Spinal cord (tissue), 10 donors: Measurements from ENCODE around the gene MMAA. TPM values are rescaled to one million over a fixed set of nuclear protein-coding genes. Genes with fewer than 3 reads are reported as not detected.
A peak's percentile ranks its signal among the peaks of the same experiment; 100 is the strongest.
"Not testable (repeated sequence)": the region's sequence is repeated elsewhere in the genome, so short reads cannot be mapped to it uniquely, and the experiment has no call there.

Experiments
- DNase-seq, 6 donors: peaks; one replicate each; pipeline versions ENCODE4 v3.0.0 to v3.0.0-alpha.2; 2013 to 2015; ENCODE audit warnings: low spot score in 6 of 6, low read depth in 4 of 6
- H3K27ac ChIP-seq: one replicate; pipeline ENCODE4 v1.5.1; 2013; ENCODE audit warnings: low read depth, low read length, control low read depth
- H3K27me3 ChIP-seq: one replicate; pipeline ENCODE4 v1.6.1; 2013; ENCODE audit warnings: low read length; ENCODE audit not compliant: control insufficient read depth, insufficient read depth
- H3K36me3 ChIP-seq: one replicate; pipeline ENCODE4 v1.6.1; 2013; ENCODE audit warnings: low read length; ENCODE audit not compliant: control insufficient read depth, insufficient read depth
- H3K4me1 ChIP-seq: one replicate; pipeline ENCODE4 v1.6.1; 2013; ENCODE audit warnings: low read length; ENCODE audit not compliant: control insufficient read depth, insufficient read depth
- H3K4me3 ChIP-seq: one replicate; pipeline ENCODE4 v1.5.1; 2013; ENCODE audit warnings: low read depth, low read length, control low read depth
- H3K9me3 ChIP-seq: one replicate; pipeline ENCODE4 v1.6.1; 2013; ENCODE audit warnings: low read length; ENCODE audit not compliant: control insufficient read depth, insufficient read depth
- WGBS: methylation state at CpG from one replicate; pipeline ENCODE4 v1.1.5; 2013; ENCODE audit warnings: missing lambda C conversion rate; ENCODE audit not compliant: insufficient coverage; 5-methylcytosine and 5-hydroxymethylcytosine counted together
- polyA plus RNA-seq, 2 donors: library from polyadenylated mRNA; unstranded; fragments of 120-200 nt; gene quantifications; one replicate each; pipeline ENCODE4 v1.2.1, GENCODE V29; 2013; ENCODE audit not compliant: insufficient read length in 2 of 2
- total RNA-seq, 2 donors: library from RNA; depleted of rRNA in 1 of 2; stranded (reverse); fragments of 120-200 nt in 1 of 2; fragments of >200 nt in 1 of 2; gene quantifications; one replicate each; pipeline versions ENCODE4 v1.2.3 to v1.2.4, GENCODE V29; 2013 to 2014
- donor health status: healthy.

The MMAA gene
- total and polyA plus RNA-seq, 4 donors = 6.1 to 9.4 (median 9.1) TPM

DNA sequence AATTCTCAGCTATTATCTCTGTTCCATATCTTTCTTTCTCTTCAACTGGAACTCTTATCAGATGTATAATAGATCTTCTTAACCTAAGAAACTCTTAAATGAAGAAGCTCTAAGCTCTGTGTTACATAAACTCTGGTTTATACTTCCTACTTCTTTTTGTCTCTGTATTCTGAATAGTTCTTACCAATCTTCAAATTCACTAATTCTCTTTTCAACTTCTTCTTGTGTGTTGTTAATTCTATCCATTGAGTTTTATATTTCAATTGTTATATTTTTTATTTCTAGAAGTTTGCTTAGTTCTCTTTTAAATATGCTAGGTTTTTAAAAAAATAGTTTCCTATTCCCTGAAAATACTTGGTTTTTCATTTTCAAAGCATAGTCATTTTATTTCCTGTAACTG lies 13.2 kb upstream of the MMAA start:
- H3K27me3 ChIP-seq = no peaks in the 10 kb centered on the region
- H3K36me3 ChIP-seq = no peaks in the 10 kb centered on the region
- H3K4me3 ChIP-seq = no peak overlapping the region
- peaks cover 3% of the 10 kb centered on the region for H3K4me1 ChIP-seq
- no peak for DNase-seq
- no peak overlapping the region for H3K27ac ChIP-seq
- no peaks in the 10 kb centered on the region for H3K9me3 ChIP-seq

DNA sequence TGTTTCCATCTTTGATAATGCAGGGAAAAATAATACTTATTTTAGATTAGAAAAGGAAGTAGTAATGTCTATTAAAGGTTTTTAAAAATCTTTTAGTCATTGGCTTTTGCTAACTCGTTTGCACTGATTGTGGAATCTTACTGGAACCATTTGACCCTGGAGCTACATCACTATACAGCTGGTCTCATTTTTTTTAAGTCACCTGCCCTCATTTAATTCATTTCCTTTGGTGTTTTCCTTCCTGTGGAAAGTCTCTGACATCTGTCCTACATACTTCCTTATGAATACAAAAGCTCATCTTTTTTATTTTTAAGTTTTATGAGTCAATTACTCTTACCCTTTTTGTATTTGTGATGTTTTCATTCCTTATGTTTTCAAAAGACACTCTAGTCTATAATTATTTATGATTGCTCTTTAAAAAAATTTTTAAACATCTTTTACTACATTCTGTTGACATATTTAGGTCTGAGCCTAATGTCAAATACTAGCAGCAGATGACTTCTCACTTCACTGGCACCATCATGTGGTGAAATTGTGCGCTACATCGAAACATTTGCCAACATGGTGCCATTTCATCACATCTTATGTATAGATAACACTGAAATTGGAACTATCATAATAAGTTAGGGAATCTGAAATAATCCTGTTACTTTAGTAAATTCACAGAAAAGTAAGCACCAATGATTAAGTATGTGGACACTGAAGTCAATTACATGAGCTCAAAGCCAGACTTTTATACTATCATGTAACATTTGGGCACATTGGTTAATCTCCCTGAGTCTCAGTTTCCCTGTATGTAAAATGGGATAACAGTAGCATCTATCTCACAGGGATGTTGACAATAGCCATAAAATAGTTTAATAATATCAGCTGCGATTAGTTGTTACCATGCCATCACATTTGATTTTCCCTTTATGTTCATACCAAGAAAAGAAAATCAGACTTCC lies 9.4 kb upstream of the MMAA start:
- Histone ChIP-seq H3K27me3 (no peaks in the 10 kb centered on the region), H3K4me3 (no peak overlapping the region), H3K4me1 (no peaks in the 10 kb centered on the region), H3K9me3 (no peaks in the 10 kb centered on the region), H3K27ac (no peak overlapping the region), H3K36me3 (no peaks in the 10 kb centered on the region)
- peak; percentile 61 to 95 (median 72) for DNase-seq
- WGBS = 67% methylated on average over 1 of the region's 4 CpGs

DNA sequence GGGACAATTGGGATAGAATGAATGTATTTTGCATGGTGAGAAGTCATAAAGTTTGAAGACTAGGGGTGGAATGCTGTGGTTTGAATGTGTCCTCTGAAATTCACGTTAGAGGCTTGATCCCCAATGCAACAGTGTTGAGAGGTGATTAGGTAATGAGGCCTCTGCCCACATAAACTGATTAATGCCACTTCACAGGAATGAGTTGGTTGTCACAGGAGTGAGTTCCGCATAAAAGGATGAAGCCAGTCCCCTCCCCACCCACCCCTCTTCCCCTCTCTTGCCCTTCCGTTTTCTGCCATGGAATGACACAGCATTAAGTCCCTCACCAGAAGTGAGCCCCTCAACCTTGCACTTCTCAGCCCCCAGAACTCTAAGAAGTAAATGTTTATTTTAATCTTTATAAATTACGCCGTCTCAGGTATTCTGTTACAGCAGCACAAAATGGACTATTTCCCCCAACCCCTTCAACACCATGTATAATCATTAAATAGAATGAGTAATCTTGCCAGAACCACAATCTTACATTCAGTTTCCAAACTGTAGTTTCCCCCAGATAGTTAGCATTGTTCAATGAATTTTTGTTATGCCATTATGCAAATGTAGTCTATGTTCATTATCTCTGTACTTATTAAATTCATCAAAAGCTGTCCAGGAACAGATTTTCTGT lies 5.5 kb upstream of the MMAA start:
- DNase-seq = no peak
- Histone ChIP-seq H3K4me3 (no peak overlapping the region), H3K4me1 (peaks cover 4% of the 10 kb centered on the region), H3K27me3 (no peaks in the 10 kb centered on the region), H3K9me3 (no peaks in the 10 kb centered on the region), H3K27ac (no peak overlapping the region), H3K36me3 (no peaks in the 10 kb centered on the region)
- WGBS = no CpG with 5 or more reads among the region's 5 CpGs

DNA sequence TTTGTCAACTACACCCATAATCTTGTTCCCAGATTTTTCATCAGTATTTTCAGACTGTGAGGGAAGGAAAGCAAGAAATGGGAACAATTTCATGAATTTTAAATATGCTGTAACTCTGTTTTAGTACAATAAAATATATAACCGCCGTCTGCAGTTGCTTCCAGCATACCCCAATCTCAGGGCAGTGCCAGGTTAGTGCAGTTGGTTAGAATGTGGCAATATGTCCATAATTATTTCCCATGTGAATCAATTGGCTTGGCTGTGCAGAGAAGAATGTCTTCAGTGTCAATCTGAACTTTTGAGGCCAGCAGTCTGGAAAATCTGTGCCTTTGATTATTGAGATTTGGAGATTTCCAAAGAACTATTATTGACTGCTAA lies 5.0 kb upstream of the MMAA start:
- no peaks in the 10 kb centered on the region for H3K27me3 ChIP-seq
- WGBS = no CpG with 5 or more reads among the region's 2 CpGs
- H3K4me1 ChIP-seq = peaks cover 6% of the 10 kb centered on the region
- H3K27ac ChIP-seq = no peak overlapping the region
- H3K4me3 ChIP-seq = no peak overlapping the region
- no peaks in the 10 kb centered on the region for H3K9me3 ChIP-seq
- DNase-seq = peak in 1 of 6 donors; percentile 44
- no peaks in the 10 kb centered on the region for H3K36me3 ChIP-seq

DNA sequence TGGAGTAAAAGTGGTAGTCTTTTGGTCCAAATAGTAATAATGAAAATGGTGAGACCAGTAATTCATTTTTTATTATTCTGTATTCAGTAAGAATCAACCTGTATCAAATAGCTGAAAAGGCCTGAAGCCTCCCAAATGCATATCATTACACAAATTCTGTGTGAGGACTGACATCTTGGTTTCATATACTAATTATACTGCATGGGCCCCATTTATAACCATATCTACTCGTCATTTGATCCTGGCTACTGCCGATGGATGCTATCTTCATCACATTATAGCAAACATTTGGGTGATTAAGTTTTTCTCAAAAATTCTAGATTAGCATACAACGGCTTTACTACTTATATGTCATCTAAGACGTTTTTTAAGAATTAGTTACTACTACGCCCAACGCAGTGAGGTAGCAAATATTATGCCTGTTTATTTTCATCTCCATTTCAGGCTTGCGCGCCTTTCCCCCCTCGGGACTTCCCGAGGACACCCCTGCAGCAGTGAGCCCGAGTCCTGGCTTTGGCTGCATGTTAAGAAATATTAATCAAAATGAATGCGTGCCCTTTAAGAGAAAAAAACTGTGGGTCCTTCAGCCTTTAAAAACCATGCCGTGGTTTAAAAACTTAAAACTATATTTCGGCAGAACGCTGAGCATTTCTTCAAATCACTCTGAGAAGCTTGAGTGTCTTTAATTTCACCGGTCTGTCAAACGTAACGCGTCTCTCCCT lies 814 bp upstream of the MMAA start:
- DNase-seq = peak in 1 of 6 donors; percentile 5
- H3K36me3 ChIP-seq = no peaks in the 10 kb centered on the region
- H3K27me3 ChIP-seq = no peaks in the 10 kb centered on the region
- WGBS = 11% methylated on average over 15 of the region's 19 CpGs
- peak overlapping the region; percentile 94 for H3K27ac ChIP-seq
- peak overlapping the region; percentile 89 for H3K4me3 ChIP-seq
- H3K9me3 ChIP-seq = no peaks in the 10 kb centered on the region
- peaks cover 6% of the 10 kb centered on the region for H3K4me1 ChIP-seq

DNA sequence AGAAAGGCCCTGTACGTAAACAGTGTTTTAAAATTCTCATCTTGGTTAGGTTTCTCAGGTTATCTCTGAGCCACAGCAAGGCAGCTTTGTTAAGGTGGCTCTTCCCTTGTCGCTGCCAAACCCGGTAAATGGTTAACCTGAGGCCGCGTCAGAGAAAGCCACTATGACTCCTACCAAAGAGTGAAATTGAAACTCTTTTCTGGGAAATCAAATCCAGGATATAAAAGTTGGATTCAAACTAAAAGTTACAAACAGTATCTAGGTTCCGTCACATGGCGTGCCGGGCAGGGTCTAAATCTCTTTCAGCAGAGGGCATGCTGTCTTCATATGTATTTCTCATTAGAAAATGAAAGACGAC lies 433 bp downstream of the MMAA start:
- Histone ChIP-seq H3K4me1 (peaks cover 6% of the 10 kb centered on the region), H3K27me3 (no peaks in the 10 kb centered on the region), H3K36me3 (no peaks in the 10 kb centered on the region), H3K9me3 (no peaks in the 10 kb centered on the region), H3K4me3 (peak overlapping the region; percentile 89), H3K27ac (peak overlapping the region; percentile 87)
- 0% methylated on average over 3 of the region's 9 CpGs for WGBS
- DNase-seq = peak in 2 of 6 donors; percentile 5 to 24

DNA sequence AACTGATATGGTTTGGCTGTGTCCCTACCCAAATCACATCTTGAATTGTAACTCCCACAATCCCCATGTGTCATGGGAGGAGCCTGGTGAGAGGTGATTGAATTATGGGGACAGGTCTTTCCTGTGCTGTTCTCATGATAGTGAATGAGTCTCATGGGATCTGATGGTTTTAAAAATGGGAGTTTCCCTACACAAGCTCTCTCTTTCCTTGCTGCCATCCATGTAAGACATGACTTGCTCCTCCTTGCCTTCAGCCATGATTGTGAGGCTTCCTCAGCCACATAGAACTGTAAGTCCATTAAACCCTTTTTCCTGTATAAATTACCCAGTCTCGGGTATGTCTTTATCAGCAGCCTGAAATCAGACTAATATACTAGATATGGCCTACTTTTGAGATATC lies 2.9 kb downstream of the MMAA start:
- not testable (repeated sequence) for H3K9me3 ChIP-seq, H3K27ac ChIP-seq, H3K27me3 ChIP-seq, H3K36me3 ChIP-seq, DNase-seq, H3K4me3 ChIP-seq, H3K4me1 ChIP-seq
- WGBS = no CpG with 5 or more reads among the region's 1 CpG

DNA sequence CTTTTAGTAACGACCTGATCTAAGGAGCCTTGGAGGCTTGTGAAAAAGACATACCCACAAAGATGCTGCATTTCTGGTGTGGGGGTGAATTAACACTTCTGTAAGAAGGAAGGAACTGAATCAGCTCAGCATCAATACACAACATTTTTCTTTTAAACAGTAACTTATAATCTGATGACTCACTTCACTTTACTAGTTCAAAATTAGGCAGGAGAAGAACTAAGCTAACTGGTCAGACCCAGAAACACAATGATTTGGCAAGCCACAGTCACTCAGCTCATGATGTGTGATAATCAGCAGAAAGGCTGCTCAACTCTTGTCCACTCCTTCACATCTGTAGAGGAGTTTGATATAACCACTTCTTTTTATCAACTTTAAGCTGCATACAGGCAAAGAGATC lies 4.6 kb downstream of the MMAA start:
- no peaks in the 10 kb centered on the region for H3K9me3 ChIP-seq
- H3K36me3 ChIP-seq = no peaks in the 10 kb centered on the region
- H3K27ac ChIP-seq = no peak overlapping the region
- H3K4me3 ChIP-seq = no peak overlapping the region
- peaks cover under 1% of the 10 kb centered on the region for H3K4me1 ChIP-seq
- WGBS = no CpG with 5 or more reads among the region's 1 CpG
- DNase-seq = no peak
- no peaks in the 10 kb centered on the region for H3K27me3 ChIP-seq

DNA sequence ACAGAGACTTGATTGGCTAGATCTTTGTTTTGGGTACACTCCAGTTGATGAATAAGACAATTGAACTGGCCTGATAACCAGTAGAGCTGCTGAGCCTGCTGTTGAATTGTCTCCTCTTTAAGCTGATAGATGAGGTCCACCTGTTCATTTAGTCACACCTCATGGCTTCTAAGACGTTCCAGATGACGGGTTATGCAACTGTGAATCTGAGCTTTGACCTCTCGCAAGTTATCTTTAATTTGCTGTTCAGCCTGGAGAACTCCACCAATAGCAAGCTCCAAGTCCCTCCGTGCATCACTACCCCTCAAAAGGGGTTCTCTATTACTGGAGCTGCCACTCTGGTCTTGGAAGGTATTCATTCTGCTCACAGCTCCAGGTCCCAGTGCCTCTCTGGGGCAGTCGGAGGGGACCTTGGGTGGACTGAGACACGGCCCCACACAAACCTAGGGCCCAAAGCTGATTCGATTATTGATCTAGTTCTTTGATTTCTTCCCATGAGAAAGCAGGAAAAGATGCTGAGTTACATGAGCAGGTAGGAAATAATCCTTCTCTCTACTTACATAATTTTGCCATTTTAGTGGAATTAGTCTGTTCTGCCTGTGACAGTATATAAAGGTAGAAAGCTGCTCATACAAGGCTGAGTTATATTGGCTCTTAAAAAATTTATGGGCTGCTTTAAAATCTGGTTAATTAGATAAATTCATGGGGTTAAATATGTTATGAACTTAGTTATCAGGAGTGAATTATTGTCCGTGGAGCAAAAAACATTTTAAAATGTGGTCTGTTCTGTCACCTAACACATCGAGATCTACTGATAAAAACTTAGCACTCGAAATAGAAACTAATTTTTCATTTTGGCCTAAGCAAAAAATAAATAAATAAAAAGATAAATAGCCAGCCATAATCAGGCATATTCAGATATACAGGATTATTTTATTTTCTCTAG lies 6.8 kb downstream of the MMAA start:
- WGBS = 79% methylated on average over 6 of the region's 10 CpGs
- no peaks in the 10 kb centered on the region for H3K27me3 ChIP-seq
- H3K9me3 ChIP-seq = no peaks in the 10 kb centered on the region
- H3K4me1 ChIP-seq = no peaks in the 10 kb centered on the region
- H3K27ac ChIP-seq = no peak overlapping the region
- H3K36me3 ChIP-seq = no peaks in the 10 kb centered on the region
- no peak for DNase-seq
- no peak overlapping the region for H3K4me3 ChIP-seq
